Spleen (tissue), 7 donors: ENCODE measurements around the gene DPYSL3.

Experiments
- POLR2A ChIP-seq, 3 donors: fragments of 450-650 bp; IDR thresholded peaks; one replicate each; pipeline ENCODE4 v1.5.1; 2017; ENCODE audit warnings: antibody characterized with exemption in 3 of 3, mild to moderate bottlenecking in 1 of 3
- TF ChIP-seq, protein P1 (sequence below), 11 experiments: fragments of 200-600 bp in 7 of 11; fragments of 450-650 bp in 4 of 11; sonication (generic) in 4 of 11; IDR thresholded peaks in 8 of 11; conservative IDR thresholded peaks in 3 of 11; 1 replicate in 7 of 11; 2 replicates in 4 of 11; pipeline versions ENCODE4 v1.4.0 to v1.8.0; 2016 to 2021; ENCODE audit warnings: antibody characterized with exemption in 11 of 11, inconsistent platforms in 4 of 11, mild to moderate bottlenecking in 1 of 11
- donor health status: DM: no; HTN: no; CAD: no; lungs with moderate emphysema.
- donor health status: DM: no; HTN: no; CAD: no.
- donor health status: DM: no; HTN: no; CAD: no.

DNA sequence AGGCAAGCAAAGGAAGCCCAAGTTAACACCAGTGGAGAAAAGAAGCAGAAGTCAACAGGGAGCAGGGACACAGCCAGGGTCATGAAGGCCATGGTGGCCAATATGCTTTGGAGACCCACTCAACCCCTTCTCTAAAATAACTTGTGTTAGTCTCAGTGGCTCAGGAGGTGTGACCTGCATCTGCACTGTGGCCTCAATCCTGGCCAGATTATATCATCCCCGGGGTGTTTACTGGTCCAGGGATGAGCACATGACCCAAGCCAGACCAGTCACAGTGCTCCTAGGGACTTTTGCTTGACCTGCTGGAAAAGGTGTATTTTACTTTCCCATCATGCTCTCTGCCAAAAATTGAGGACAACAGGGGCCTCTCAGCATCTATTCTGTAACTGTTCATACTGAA lies 105.2 kb downstream of the DPYSL3 start:
- TF ChIP-seq, protein P1, sequence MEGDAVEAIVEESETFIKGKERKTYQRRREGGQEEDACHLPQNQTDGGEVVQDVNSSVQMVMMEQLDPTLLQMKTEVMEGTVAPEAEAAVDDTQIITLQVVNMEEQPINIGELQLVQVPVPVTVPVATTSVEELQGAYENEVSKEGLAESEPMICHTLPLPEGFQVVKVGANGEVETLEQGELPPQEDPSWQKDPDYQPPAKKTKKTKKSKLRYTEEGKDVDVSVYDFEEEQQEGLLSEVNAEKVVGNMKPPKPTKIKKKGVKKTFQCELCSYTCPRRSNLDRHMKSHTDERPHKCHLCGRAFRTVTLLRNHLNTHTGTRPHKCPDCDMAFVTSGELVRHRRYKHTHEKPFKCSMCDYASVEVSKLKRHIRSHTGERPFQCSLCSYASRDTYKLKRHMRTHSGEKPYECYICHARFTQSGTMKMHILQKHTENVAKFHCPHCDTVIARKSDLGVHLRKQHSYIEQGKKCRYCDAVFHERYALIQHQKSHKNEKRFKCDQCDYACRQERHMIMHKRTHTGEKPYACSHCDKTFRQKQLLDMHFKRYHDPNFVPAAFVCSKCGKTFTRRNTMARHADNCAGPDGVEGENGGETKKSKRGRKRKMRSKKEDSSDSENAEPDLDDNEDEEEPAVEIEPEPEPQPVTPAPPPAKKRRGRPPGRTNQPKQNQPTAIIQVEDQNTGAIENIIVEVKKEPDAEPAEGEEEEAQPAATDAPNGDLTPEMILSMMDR (IDR thresholded peaks at IDR 0.05 in 8 of 11, conservative IDR thresholded peaks at IDR 0.05 in 3 of 11) = no peak
- TF ChIP-seq POLR2A (IDR thresholded peaks at IDR 0.05) = no peak
